HG03378 (cell line): ENCODE results near the gene ARHGAP45.

ENCODE experiments used
- ATAC-seq: cut with Tn5 transposase; IDR thresholded peaks from one replicate; pipeline ENCODE4 v1.9.1; 2021; ENCODE audit warnings: mild to moderate bottlenecking, moderate library complexity; ENCODE audit not compliant: unreplicated experiment

Gene ARHGAP45

DNA sequence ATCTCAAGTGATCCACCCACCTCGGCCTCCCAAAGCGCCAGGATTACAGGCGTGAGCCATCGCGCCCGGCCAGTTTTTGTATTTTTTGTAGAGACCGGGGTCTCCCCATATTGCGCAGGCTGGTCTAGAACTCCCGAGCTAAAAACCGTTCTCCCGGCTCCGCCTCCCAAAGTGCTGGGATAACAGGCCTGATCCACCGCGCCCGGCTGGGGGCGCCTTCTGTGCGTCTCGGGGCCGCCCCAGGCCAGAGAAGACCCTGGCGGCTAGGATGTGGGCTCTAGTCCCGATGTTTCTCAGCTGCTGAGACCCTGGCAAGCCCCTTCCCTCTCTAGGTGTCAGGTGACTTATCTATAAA lies 3.6 kb downstream of the ARHGAP45 start:
- ATAC-seq: no peak

GRCh38 chr19:1070931-1071791 lies 4.2 kb downstream of the ARHGAP45 start:
- ATAC-seq: no peak

- ATAC-seq: no peak
Measured at GRCh38 chr19:1072371-1073015, 5.5 kb downstream of the ARHGAP45 start.

GRCh38 chr19:1073063-1073955 lies 6.3 kb downstream of the ARHGAP45 start:
- ATAC-seq: no peak

DNA sequence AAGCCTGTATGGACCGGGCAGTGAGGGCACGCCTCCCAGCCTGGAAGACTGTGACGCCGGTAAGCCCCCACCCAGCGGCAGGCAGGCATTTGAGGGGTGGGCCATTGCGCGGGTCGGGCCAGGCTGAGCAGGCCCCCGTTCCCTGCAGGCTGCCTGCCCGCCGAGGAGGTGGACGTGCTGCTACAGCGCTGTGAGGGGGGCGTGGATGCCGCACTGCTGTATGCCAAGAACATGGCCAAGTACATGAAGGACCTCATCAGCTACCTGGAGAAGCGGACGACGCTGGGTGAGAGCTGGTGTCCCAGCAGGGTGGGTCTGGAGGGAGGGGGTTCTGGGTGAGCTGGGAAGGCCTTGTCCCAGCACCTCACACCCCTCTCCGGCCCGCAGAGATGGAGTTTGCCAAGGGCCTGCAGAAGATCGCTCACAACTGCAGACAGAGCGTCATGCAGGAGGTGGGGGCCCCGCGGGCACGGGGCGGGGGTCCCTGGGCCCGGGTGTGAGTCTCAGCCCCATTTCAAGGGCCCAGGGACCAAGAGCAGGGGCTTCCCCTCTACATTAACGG lies 7.1 kb downstream of the ARHGAP45 start:
- ATAC-seq: no peak

DNA sequence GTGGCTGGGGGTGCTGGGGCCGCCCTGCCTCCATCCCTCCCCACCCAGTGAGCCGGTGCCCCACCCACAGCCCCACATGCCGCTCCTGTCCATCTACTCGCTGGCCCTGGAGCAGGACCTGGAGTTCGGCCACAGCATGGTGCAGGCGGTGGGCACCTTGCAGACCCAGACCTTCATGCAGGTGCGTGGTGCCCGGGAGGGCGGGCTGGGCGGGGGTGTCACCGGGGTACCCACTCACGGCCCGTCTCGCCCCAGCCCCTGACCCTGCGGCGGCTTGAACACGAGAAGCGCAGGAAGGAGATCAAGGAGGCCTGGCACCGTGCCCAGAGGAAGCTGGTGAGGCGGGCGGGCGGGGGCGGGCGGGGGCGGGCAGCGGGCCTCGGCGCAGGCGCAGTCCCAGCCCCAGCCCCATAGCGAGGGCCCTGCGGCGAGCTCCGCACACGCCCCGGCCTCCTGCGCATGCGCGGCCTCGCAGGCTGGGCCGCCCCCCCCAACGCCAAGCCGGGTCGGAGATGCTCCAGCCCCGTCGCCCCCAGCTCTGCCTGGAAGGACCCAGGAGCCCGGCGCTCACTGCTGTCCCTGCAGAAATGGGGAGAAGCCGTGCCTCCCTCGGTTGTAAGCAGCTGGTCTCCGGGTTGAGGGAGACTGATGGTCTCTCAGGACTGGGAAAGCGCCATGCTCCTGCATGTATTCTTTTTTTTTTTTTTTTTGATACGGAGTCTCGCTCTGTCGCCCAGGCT lies 7.7 kb downstream of the ARHGAP45 start:
- ATAC-seq: no peak

- no peak for ATAC-seq
Measured at GRCh38 chr19:1076046-1076386, 9.0 kb downstream of the ARHGAP45 start.

DNA sequence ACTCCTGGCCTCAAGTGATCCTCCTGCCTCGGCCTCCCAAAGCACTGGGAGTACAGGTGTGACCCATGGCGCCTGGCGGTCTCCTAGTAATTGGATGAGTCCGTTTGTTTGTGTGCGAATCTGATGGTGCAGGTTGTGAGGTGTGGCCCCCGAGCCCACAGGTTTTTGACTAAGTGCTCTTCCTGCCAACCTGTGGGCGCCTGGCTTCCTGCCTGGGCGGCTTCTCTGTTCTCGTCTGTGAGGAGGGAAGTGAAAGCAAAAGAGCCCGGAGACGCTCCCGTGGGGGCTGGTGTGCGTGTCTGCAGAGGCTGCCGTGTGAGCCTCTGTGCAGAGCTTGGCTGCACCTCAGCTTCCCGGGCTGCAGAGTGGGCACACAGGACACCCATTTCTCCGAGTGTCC lies 10.0 kb downstream of the ARHGAP45 start:
- peak; percentile 61 for ATAC-seq

- ATAC-seq: no peak
Measured at GRCh38 chr19:1079566-1080111, 12.7 kb downstream of the ARHGAP45 start.

DNA sequence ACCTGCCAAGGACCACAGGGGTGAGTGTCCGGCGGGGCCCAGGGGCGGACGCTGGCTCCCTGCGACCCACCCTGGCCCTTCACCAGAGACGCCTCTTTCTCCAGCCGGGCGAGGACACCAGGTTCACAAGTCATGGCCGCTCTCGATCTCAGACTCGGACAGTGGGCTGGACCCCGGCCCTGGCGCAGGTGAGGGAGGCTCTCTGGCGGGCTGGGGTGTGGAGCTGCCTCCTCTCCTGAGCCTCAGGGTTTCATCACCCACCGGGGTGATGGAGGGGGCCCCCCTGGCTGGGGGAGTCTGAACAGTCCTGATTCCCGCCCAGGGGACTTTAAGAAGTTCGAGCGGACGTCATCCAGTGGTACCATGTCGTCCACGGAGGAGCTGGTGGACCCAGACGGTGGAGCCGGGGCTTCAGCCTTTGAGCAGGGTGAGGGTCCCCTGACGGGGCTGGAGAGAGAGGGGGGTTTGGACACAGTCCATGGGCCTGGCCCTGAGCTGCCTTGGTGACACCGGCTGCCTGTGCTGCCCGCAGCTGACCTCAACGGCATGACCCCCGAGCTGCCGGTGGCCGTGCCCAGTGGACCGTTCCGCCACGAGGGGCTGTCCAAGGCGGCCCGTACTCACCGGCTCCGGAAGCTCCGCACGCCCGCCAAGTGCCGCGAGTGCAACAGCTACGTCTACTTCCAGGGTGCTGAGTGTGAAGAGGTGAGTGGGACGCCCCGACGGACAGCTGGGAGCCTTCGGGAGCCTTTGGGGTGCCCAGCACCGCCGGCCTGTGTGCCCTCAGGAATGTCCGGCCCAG lies 13.6 kb downstream of the ARHGAP45 start:
- no peak for ATAC-seq

- no peak for ATAC-seq
Measured at GRCh38 chr19:1081301-1082164, 14.6 kb downstream of the ARHGAP45 start.

DNA sequence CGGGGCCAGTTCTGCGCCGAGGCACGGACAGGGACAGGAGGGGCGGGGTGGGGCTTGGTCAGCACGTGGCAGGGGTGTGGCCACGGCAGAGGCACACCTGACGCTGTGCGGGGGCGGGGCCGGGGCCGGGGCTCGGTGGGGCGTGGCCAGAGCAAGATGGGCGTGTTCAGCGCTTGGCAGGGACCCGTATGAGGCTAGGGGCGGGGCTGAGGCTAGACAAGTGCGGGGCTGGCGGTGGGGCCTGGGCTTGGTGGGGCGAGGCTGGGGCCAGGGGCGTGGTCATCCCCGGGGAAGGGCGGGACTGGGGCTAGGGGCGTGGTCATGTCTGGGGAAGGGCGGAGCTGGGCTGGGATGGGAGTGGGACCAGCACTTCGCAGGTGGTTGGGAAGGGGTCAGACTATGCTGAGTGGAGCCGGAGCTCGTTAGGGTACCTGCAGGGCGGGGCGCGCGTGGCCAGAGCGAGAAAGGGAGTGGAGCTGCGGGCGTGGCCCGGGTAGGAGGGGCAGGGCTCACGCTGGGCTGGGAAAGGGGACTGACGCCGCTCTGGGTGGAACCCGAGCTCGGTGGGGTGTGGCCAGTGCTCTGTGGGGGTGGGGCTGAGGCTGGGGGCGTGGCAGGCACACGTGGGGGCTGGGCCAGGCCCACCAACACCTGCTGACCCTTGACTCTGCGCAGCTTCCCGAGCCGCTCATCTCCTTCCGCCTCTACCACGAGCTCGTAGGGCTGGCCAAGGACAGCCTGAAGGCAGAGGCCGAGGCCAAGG lies 15.4 kb downstream of the ARHGAP45 start:
- no peak for ATAC-seq

- ATAC-seq: no peak
Measured at GRCh38 chr19:1082928-1083816, 16.2 kb downstream of the ARHGAP45 start.

DNA sequence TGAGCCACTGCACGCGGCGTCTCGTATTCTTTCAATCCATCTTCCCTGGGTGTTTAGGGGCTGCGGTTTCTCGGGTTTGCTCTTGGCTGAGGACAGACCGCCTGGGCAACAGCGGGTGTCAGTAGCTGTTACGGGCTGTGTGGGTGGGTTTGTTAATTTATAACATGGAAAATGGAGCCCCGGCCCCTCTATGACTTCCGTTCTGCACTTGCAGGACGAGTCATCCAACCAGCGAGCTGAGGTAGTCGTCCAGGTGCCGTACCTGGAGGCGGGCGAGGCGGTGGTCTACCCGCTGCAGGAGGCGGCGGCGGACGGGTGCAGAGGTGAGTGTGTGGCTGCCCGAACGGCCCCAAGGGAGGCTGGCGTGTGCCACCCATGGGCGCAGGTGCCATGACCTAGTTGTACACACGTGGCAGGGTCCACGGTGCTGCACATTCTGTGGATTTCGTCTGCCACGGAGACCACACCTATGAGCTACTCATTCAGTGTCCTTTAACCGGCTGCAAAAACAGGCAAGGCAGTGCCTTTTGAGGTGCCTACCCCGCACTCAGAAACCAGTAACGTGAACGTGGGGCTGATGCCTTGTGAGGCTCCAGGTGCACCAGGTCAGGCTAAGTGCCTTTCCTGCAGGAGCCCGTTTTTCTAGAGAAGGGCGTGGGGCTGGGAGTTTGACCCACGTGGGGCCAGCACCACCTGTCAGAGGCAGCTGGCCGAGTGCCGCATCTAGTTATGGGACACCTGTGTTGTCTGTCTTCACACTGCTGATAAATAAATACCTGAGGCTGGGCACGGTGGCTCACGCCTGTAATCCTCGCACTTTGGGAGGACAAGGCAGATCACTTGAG lies 17.3 kb downstream of the ARHGAP45 start:
- ATAC-seq: no peak

DNA sequence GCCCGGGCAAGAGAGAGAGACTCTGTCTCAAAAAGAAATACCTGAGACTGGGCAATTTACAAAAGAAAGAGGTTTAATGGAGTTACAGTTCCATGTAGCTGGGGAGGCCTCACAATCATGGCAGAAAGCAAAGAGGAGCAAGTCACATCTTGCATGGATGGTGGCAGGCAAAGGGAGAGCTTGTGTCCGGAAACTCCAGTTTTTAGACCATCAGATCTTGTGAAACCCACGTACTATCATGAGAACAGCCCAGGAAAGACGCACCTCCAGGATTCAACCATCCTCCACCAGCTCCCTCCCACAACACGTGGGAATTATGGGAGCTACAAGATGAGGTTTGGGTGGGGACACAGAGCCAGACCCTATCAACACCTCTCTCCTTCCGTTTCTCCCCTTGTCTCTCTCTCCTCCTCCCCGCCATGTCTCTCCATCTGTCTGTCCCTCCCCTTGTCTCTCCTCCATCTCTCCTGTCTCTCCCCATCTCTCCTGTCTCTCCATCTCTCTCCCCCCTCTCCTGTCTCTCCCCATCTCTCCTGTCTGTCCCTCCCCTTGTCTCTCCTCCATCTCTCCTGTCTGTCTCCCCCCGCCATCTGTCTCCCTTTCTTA lies 18.2 kb downstream of the ARHGAP45 start:
- no peak for ATAC-seq
